Measurements from ENCODE around the gene BIN2.

DNA sequence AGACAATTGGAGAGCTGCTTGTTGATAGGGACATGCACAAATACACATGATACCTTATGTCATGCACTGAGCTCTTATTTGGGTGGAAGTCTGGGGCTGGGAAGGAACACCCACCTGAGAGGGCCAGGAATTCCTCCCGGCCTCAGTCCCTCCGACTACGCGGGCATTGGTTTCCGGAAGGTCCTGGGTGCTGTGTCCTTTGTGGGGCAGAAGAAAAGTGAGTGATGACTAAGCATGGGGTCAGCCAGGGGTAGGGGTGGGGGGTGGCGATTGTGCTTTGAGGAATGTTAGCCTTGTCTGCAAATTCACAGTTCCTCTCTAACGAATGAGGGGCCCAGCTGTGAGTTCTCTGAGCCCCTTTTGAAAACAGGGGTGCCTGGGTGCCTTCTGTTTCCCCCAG lies 21.7 kb upstream of the BIN2 start:
- no peak for TF ChIP-seq FOXA1 (IDR thresholded peaks at IDR 0.05)
- TF ChIP-seq SP1 (IDR thresholded peaks at IDR 0.05): no peak
- no peak for TF ChIP-seq FOXK2 (IDR thresholded peaks at IDR 0.05)
- TF ChIP-seq BHLHE40 (IDR thresholded peaks at IDR 0.05; ENCODE audit: borderline replicate concordance): no peak
- no peak for TF ChIP-seq NFRKB (IDR thresholded peaks at IDR 0.05)
- no peak for TF ChIP-seq ZNF384 (IDR thresholded peaks at IDR 0.05)
- TF ChIP-seq FOXM1 (IDR thresholded peaks at IDR 0.05; ENCODE audit: borderline replicate concordance): no peak
- no peak for TF ChIP-seq HDGF (IDR thresholded peaks at IDR 0.05; ENCODE audit: borderline replicate concordance)
- no peak for TF ChIP-seq TARDBP (IDR thresholded peaks at IDR 0.05)
- no peak for TF ChIP-seq CTBP1 (IDR thresholded peaks at IDR 0.05; ENCODE audit: borderline replicate concordance)
- no peak for TF ChIP-seq PKNOX1 (IDR thresholded peaks at IDR 0.05)
